Endodermal cell (in vitro differentiated cells): ENCODE results near the gene IDH3G. TPM values are rescaled to one million over a fixed set of nuclear protein-coding genes. Genes with fewer than 3 reads are reported as not detected.

Experiments used
- DNase-seq: peaks from one replicate; pipeline ENCODE4 v3.0.0-alpha.2; 2017
- H3K27ac ChIP-seq: 2 replicates; pipeline ENCODE4 v1.5.1; 2013; ENCODE audit warnings: mild to moderate bottlenecking, low read depth, low read length, moderate library complexity
- H3K27me3 ChIP-seq: 2 replicates; pipeline ENCODE4 v1.6.1; 2013; ENCODE audit warnings: mild to moderate bottlenecking, low read length, moderate library complexity; ENCODE audit not compliant: insufficient read depth, control insufficient read depth, poor library complexity, severe bottlenecking
- H3K36me3 ChIP-seq: 2 replicates; pipeline ENCODE4 v1.7.0; 2013; ENCODE audit warnings: mild to moderate bottlenecking, low read length, moderate library complexity; ENCODE audit not compliant: control insufficient read depth, insufficient read depth
- H3K4me1 ChIP-seq: one replicate; pipeline ENCODE4 v1.7.0; 2013; ENCODE audit warnings: low read length; ENCODE audit not compliant: control insufficient read depth, insufficient read depth
- H3K4me3 ChIP-seq: 2 replicates; pipeline ENCODE4 v1.5.1; 2013; ENCODE audit warnings: mild to moderate bottlenecking, low read length, moderate library complexity
- H3K9ac ChIP-seq: 2 replicates; pipeline ENCODE4 v1.6.1; 2013; ENCODE audit warnings: mild to moderate bottlenecking, low read length, moderate library complexity; ENCODE audit not compliant: poor library complexity, severe bottlenecking; ENCODE audit errors: extremely low read depth
- H3K9me3 ChIP-seq: 2 replicates; pipeline ENCODE4 v1.6.1; 2013; ENCODE audit warnings: mild to moderate bottlenecking, low read length, moderate library complexity; ENCODE audit not compliant: control insufficient read depth
- H3K27ac Mint-ChIP-seq: 2 replicates; pipeline ENCODE4 v1.8.0; 2020; ENCODE audit warnings: mixed read lengths
- H3K27me3 Mint-ChIP-seq: 2 replicates; pipeline ENCODE4 v1.8.0; 2021; ENCODE audit warnings: mild to moderate bottlenecking, mixed read lengths; ENCODE audit not compliant: insufficient read depth
- H3K36me3 Mint-ChIP-seq: 2 replicates; pipeline ENCODE4 v1.8.0; 2020; ENCODE audit warnings: low read depth, mixed read lengths
- H3K4me1 Mint-ChIP-seq: 2 replicates; pipeline ENCODE4 v1.8.0; 2020; ENCODE audit warnings: mixed read lengths
- H3K4me3 Mint-ChIP-seq: 2 replicates; pipeline ENCODE4 v1.8.0; 2020; ENCODE audit warnings: mild to moderate bottlenecking, moderate library complexity, mixed read lengths
- H3K9me3 Mint-ChIP-seq: 2 replicates; pipeline ENCODE4 v1.8.0; 2020; ENCODE audit warnings: mild to moderate bottlenecking, mixed read lengths
- WGBS, 2 experiments: methylation state at CpG; one replicate each; pipeline versions ENCODE4 v1.1.5 to v1.1.7; 2013; ENCODE audit warnings: missing lambda C conversion rate in 2 of 2, mixed read lengths in 1 of 2; ENCODE audit not compliant: insufficient coverage in 1 of 2, insufficient read length in 1 of 2; 5-methylcytosine and 5-hydroxymethylcytosine counted together
- total RNA-seq, 2 donors: library from RNA; stranded (reverse); fragmentation: NEBNext Ultra II Directional in 1 of 2; extraction: Animal tissue kit (Norgen Biotek cat#: 25700) in 1 of 2; gene quantifications; 2 replicates in 1 of 2; 3 replicates in 1 of 2; pipeline ENCODE4 v1.2.1, GENCODE V29; 2021
- TF ChIP-seq, protein P1 (sequence below): fragments of 200-600 bp; sonication (generic); conservative IDR thresholded peaks from 2 replicates; pipeline ENCODE4 v1.5.0; 2021; ENCODE audit warnings: antibody characterized with exemption, mild to moderate bottlenecking

The IDH3G gene
- total RNA-seq, 2 donors from 2014 or later, result 39.5 to 45.0 TPM

GRCh38 chrX:153829549-153829798 lies 35.3 kb upstream of the IDH3G start:
- no peaks in the 10 kb centered on the region for H3K27me3 ChIP-seq
- peak overlapping the region; percentile 69 for H3K4me3 Mint-ChIP-seq
- peaks cover 12% of the 10 kb centered on the region for H3K4me1 Mint-ChIP-seq
- TF ChIP-seq, protein P1, sequence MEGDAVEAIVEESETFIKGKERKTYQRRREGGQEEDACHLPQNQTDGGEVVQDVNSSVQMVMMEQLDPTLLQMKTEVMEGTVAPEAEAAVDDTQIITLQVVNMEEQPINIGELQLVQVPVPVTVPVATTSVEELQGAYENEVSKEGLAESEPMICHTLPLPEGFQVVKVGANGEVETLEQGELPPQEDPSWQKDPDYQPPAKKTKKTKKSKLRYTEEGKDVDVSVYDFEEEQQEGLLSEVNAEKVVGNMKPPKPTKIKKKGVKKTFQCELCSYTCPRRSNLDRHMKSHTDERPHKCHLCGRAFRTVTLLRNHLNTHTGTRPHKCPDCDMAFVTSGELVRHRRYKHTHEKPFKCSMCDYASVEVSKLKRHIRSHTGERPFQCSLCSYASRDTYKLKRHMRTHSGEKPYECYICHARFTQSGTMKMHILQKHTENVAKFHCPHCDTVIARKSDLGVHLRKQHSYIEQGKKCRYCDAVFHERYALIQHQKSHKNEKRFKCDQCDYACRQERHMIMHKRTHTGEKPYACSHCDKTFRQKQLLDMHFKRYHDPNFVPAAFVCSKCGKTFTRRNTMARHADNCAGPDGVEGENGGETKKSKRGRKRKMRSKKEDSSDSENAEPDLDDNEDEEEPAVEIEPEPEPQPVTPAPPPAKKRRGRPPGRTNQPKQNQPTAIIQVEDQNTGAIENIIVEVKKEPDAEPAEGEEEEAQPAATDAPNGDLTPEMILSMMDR, result no peak
- no peaks in the 10 kb centered on the region for H3K36me3 ChIP-seq
- H3K9me3 Mint-ChIP-seq, result peaks cover 57% of the 10 kb centered on the region
- H3K9me3 ChIP-seq, result no peaks in the 10 kb centered on the region
- WGBS, 2 experiments, result 0% methylated on average over 27 of the region's 27 CpGs; no CpG with 5 or more reads in 1 of the 2 experiments
- H3K4me3 ChIP-seq, result peak overlapping the region; percentile 76
- H3K27ac ChIP-seq, result no peak overlapping the region
- DNase-seq, result no peak
- peak overlapping the region; percentile 20 for H3K9ac ChIP-seq
- H3K27ac Mint-ChIP-seq, result no peak overlapping the region
- H3K36me3 Mint-ChIP-seq, result peaks cover 5% of the 10 kb centered on the region
- peaks cover 6% of the 10 kb centered on the region for H3K27me3 Mint-ChIP-seq
- no peaks in the 10 kb centered on the region for H3K4me1 ChIP-seq

DNA sequence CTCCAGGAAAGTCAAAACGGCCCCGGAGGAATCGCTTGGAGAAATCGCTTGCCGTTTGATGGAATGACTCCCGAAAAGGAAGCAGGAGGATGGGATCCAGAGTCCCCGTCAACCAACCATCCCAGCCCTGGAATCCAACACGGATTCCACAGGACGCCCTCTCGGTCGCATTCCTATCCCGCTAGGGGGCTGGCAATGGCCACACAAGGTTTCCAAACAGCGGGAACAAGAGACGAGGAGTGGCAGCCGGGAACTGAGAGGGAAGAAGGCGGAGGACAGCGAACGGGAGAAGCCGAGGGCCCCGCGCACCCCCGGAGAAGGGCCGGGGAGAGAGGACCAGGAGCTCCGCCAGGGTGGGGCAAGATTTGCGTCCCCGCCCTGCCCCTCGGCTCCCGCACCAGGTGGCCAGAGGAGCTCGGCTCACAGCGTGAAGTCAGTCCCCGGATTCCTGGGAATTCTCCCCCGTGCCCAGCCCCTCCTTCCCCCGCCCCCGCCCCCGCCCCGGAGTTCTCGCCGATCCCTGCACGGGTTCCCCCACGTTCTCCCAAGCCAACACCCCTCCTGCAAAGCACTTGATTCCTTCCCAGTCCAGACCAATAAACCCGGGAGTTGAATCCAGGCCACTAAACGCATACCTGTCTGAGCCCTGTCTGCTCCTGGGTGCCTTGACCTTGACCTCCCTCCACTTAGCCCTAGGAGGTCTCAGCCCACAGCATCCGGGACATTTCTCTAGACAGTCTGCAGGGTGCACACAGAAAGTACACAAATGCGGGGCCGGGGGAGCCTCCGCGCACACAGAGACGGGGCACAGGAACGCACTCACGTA lies 34.8 kb upstream of the IDH3G start:
- H3K36me3 ChIP-seq, result no peaks in the 10 kb centered on the region
- 0% methylated on average over 3 to 31 of the region's 50 CpGs for WGBS, 2 experiments
- Mint-ChIP-seq H3K4me3 (peak overlapping the region; percentile 69), H3K27me3 (peaks cover 6% of the 10 kb centered on the region), H3K27ac (peak overlapping the region; percentile 80), H3K4me1 (peaks cover 12% of the 10 kb centered on the region), H3K9me3 (peaks cover 56% of the 10 kb centered on the region), H3K36me3 (peaks cover 5% of the 10 kb centered on the region)
- TF ChIP-seq, protein P1, result peak; percentile 32
- no peaks in the 10 kb centered on the region for H3K4me1 ChIP-seq
- peak overlapping the region; percentile 70 for H3K9ac ChIP-seq
- peak; percentile 88 for DNase-seq
- H3K9me3 ChIP-seq, result no peaks in the 10 kb centered on the region
- H3K27me3 ChIP-seq, result no peaks in the 10 kb centered on the region
- H3K27ac ChIP-seq, result no peak overlapping the region
- H3K4me3 ChIP-seq, result peak overlapping the region; percentile 83

GRCh38 chrX:153828308-153828707 lies 34.1 kb upstream of the IDH3G start:
- peaks cover 57% of the 10 kb centered on the region for H3K9me3 Mint-ChIP-seq

More at GRCh38 chrX:153828308-153828707, 34.1 kb upstream of the IDH3G start:
- no peaks in the 10 kb centered on the region for H3K27me3 ChIP-seq
- WGBS, 2 experiments, result 19% methylated on average over 17 of the region's 17 CpGs; no CpG with 5 or more reads in 1 of the 2 experiments
- DNase-seq, result no peak
- peak overlapping the region; percentile 70 for H3K9ac ChIP-seq
- no peak overlapping the region for H3K27ac ChIP-seq
- no peaks in the 10 kb centered on the region for H3K9me3 ChIP-seq
- peak overlapping the region; percentile 44 for H3K27ac Mint-ChIP-seq
- no peaks in the 10 kb centered on the region for H3K36me3 ChIP-seq
- H3K27me3 Mint-ChIP-seq, result peaks cover 6% of the 10 kb centered on the region
- H3K4me1 Mint-ChIP-seq, result peaks cover 12% of the 10 kb centered on the region
- peak overlapping the region; percentile 83 for H3K4me3 ChIP-seq
- peak overlapping the region; percentile 69 for H3K4me3 Mint-ChIP-seq
- TF ChIP-seq, protein P1, result no peak
- no peaks in the 10 kb centered on the region for H3K4me1 ChIP-seq
- peaks cover 5% of the 10 kb centered on the region for H3K36me3 Mint-ChIP-seq
